Ureter (tissue), 1 donor: ENCODE results near the gene TMEM135. TPM values are rescaled to one million over a fixed set of nuclear protein-coding genes. Genes with fewer than 3 reads are reported as not detected.
A peak's percentile ranks its signal among the peaks of the same experiment; 100 is the strongest.

Source experiments
- DNase-seq: peaks from one replicate; pipeline ENCODE4 v3.0.0-alpha.2; 2020; ENCODE audit warnings: low spot score
- total RNA-seq: library from RNA; stranded (reverse); gene quantifications from one replicate; pipeline ENCODE4 v1.2.4, GENCODE V29; 2023
- donor health status: DM: yes; HTN: yes; CAD: no.

The TMEM135 gene
- total RNA-seq, 1 donor from 2014 or later = 25.5 TPM

- peak; percentile 88 for DNase-seq
Observed at GRCh38 chr11:87352759-87353707, 315.3 kb downstream of the TMEM135 start.

DNA sequence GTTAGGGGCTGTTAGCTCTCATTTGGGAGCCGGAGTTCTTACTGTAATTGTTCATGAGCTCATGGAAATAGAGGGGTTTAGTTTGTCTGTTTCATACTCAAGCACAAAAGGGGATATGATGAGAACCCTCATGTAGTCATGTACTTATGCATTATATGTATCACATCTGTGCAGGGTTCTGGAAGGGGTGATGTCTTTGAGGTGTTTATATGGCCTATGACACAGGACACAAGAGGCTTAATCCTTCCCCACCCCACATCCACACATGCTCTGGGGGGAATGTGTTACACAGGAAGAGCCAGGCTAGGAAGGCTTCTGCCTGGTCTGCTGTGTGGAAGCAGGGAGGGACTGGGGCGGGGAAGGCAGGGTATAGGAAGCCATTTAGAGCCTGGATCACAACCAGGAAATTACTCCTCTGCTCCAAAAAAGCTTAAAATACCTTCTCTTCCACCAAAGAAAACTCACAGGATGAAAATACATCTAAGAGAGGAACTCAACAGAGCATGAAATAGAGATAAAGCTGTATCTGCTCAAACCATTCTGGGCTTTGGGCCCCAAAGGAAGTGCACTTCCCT is 316.1 kb downstream of the TMEM135 start:
- no peak for DNase-seq

DNA sequence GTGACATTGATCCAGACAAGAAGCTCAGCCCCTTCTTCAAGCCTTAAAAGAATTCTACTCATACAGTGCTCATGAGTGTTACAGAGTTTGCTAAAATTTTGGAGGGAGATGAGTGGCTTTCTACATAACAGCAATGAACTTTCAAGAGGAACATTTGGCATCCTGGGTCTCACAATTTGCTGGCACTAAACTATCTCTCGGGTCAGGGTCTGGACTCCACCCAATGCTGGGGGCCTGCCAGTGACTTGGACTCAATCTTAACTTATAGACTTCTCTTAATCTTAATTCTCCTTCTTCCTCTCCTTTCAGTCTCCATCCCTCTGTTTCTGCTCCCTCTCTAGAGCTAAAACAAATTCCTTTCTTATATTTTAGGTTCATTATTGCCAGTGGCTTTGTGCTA is 317.9 kb downstream of the TMEM135 start:
- no peak for DNase-seq

DNA sequence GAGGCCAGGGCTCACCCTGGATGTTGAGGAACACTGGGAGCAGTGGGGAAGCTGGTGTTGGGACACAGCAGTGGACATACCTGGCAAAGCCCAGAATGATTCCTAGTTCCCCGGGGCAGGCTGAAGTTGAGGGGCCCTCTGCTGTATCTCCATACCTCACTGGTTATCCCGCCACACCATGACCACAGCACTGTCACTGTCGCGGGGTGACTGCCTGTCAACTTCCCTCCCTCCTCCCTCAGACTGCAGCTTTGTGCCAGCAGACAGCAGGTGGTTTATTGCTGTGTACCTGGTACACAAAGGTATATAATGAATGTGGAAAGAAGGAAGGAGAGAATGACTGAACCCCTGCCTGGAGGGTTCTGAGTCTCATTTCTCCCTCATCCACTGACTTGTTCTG is 318.7 kb downstream of the TMEM135 start:
- DNase-seq = no peak

DNA sequence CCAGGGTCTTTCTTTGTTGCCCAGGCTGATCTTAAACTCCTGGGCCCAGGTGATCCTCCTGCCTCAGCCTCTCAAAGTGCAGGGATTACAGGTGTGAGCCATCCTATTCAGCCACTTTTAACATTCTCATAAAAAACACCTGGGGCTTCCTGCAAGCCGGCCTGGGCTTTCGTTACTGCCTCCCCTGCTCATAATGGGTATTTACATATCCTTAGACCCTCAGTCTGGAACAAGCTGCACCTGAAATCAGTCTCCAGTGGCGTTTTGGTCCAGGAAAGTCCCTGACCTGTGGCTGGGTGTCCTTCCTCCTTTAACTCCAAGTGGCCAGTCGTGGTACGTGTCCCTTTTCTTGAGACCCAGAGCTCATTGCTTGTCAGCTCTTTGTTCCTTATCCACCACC is 320.7 kb downstream of the TMEM135 start:
- no peak for DNase-seq

- no peak for DNase-seq
Observed at GRCh38 chr11:87359401-87359800, 321.7 kb downstream of the TMEM135 start.

- no peak for DNase-seq
Observed at GRCh38 chr11:87361891-87362290, 324.2 kb downstream of the TMEM135 start.

DNA sequence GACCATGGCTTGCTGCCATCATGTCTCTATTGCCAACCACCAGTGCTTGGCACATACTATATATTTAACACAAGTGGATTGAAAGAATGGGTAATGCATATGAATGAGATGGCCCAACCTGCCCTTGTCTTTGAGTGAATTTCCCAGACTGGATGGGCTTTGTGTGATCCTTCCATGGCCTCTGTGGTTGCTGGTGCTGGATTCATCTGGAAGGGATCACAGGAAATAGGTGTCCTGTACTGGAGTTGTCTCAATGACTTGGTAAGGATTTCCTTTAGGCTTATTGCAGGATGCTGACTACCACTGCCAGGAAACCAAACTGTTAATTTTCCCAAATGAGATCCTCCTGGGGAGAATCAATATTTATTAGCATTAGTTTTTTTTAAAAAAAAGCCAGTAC is 328.6 kb downstream of the TMEM135 start:
- DNase-seq = no peak

DNA sequence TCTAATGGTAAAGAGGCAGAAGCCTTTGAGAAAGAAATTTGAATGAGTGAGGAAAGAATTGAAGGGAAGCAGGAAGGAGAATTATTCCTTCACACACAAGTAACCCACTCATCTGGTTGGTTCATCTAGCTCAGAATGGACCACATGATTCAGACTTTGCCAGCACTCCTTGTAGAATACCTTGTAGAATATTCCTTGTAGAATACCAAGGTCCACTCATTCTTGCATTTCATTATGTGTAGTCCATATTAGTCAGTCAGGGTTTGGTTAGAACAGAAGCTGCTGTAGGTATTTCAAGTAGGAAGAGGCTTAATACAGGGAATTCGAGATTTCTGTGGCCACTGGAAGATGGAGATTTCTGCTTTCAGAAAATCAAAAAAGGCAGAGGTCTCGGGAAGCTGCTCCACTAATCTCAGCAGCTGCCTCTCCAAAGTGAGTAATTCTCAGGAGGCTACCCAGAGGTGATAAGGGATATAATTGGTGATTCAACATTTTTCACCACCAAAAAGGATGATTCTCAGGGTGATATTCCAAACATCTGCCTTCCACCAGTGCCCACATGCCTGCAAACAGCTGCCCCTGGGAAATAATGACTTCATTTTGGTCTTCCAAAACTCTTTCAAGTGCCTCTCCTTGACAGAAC is 329.1 kb downstream of the TMEM135 start:
- DNase-seq = no peak

GRCh38 chr11:87368151-87368550 is 330.4 kb downstream of the TMEM135 start:
- no peak for DNase-seq

- no peak for DNase-seq
Observed at GRCh38 chr11:87368858-87369480, 331.2 kb downstream of the TMEM135 start.

- DNase-seq = no peak
Observed at GRCh38 chr11:87369888-87370287, 332.2 kb downstream of the TMEM135 start.

DNA sequence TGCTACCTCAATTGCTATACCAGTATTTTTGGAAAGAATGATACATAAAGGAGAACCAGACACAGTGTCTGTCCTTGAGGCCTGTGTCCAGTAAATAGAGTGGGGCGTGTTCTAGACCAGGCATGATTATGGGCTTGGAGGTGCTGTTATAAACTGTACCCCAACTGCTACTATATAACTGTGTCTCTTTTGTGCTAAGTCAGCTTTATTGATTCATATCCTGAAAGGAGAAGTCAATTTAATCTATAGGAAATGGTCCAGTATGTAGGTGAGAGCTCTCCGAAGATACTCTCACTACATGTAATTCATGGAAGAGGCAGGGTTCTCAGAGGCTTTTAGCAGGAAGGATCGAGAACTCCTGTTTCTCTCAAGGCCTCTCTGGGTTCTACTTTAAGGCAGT is 334.3 kb downstream of the TMEM135 start:
- no peak for DNase-seq

Other genes with a start within 250 kb of the TMEM135 start
- gene PRSS23, start 237.4 kb upstream of the TMEM135 start, total RNA-seq = 27.8 TPM
- 25.0 TPM for gene FZD4, start 82.5 kb upstream of the TMEM135 start, total RNA-seq